ENCODE results near the gene ACTR1B.

- TF ChIP-seq, protein P1, sequence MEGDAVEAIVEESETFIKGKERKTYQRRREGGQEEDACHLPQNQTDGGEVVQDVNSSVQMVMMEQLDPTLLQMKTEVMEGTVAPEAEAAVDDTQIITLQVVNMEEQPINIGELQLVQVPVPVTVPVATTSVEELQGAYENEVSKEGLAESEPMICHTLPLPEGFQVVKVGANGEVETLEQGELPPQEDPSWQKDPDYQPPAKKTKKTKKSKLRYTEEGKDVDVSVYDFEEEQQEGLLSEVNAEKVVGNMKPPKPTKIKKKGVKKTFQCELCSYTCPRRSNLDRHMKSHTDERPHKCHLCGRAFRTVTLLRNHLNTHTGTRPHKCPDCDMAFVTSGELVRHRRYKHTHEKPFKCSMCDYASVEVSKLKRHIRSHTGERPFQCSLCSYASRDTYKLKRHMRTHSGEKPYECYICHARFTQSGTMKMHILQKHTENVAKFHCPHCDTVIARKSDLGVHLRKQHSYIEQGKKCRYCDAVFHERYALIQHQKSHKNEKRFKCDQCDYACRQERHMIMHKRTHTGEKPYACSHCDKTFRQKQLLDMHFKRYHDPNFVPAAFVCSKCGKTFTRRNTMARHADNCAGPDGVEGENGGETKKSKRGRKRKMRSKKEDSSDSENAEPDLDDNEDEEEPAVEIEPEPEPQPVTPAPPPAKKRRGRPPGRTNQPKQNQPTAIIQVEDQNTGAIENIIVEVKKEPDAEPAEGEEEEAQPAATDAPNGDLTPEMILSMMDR (IDR thresholded peaks at IDR 0.05), result no peak
- no peak for TF ChIP-seq POLR2A (IDR thresholded peaks at IDR 0.05)
- no peak for TF ChIP-seq EP300 (IDR thresholded peaks at IDR 0.05)
- TF ChIP-seq POLR2AphosphoS5 (IDR thresholded peaks at IDR 0.05), result no peak
These were observed 1.9 kb downstream of the ACTR1B start for GRCh38 chr2:97661927-97662326.
